Hindlimb muscle (tissue), 1 donor: Measurements from ENCODE around the gene PPIL1. TPM values are rescaled to one million over a fixed set of nuclear protein-coding genes. Genes with fewer than 3 reads are reported as not detected.
"Not testable (repeated sequence)": the region's sequence is repeated elsewhere in the genome, so short reads cannot be mapped to it uniquely, and the experiment has no call there.

Source experiments
- DNase-seq: peaks from one replicate; pipeline ENCODE4 v3.0.0-alpha.2; 2013
- polyA plus RNA-seq: library from polyadenylated mRNA; unstranded; fragments of 120-200 nt; gene quantifications from one replicate; pipeline ENCODE4 v1.2.1, GENCODE V29; 2013; ENCODE audit not compliant: insufficient read length

Gene PPIL1
- 28.8 TPM for polyA plus RNA-seq

DNA sequence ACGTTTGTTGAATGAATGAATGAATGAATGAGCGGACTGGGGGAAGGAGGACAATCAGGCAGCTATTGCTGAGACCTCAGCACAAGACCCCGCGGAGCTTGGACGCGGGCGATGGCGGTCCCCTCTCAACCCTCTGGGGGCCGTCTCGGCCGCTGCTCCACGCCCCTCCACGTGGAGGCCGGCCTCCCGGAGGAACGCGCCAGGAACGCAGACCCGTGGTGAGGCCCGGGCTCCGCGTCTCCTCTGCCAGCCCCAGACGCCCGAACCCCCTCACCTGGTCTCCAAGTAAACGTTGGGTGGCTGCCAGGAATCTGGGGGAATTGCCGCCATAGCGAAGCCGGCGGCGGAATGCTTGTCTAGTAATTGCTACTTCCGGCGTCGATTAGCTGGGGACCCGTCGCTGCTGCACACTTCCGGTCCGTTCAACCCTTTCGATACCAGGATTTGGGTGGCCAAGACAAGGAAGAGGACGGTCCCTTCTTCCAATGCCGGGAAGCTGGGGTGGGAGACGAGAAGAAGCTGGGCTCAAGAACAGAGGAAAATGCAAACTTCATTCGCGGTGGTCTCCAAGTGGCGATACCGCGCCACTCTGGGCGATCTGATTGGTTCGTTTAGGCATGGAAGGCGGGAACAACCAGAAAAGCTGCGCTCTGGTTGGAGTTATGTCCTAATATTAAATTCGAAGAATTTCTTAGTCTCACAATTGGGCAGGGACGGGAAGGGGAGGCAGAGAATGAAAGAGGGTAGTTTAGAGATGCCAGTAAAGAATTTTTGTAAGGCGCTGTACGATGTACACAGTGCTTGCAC lies at the start of gene PPIL1:
Gene PPIL1, minus strand, starts transcription at position 361 of the 807 bp plus-strand sequence. Its CDS starts 31 bp downstream, at position 330.
- peak; percentile 92 for DNase-seq

DNA sequence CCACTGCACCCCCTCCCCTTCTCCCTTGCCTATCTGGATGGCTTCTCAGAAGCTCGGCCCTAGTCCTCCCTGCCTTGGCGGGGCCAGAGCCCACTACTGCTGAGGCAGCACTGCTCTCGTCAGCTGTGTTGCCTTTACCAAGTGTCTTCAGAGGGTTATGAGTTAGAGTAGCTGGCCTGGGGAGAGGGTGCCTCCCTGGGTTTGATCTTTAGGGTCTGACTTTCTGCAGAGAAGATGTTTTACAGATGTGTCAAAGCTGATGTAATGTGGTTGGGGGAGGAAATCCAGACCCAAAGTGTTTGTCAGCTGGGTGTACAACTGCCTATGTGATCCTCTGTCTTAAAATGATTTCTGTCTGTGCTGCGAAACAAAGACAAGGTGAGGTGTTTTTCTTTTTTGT lies 49.5 kb upstream of the PPIL1 start:
- DNase-seq = no peak

DNA sequence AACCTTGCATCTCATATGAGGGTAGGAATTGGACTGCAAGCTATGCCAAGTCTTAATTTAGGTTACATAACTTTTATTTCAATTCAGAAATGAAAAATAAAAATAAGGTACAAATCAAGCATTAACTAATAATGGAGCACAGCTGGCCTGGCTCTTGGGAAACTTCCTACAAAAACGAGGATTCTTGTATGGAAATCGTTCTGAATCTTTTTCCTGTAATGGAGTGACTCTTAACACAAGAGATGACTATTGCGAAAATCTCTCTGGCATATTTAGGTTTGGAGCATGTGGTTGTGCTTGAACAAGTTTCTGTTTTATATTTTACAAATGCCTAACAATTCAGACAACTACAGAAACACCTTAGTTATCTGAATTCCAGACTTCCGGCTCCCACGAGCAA lies 45.9 kb upstream of the PPIL1 start:
- DNase-seq = no peak

DNA sequence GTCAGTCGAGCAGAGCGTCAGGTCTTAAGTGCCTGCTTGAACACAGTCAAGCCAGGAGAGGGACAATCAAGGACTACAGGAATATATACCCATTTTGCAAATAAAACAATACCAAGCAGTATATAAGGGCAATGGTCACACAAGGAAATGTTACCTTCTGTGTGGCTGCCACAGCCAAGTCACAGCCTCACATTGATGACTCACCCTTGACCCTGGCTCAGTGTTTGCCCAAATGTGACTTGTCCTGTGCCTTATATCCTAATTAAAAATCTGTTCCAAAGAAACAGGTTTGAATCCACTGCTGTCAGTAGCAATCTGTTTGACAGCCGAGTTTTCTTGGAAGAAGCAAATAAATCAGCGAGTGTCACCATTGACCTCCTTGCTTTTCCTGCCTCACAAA lies 45.4 kb upstream of the PPIL1 start:
- no peak for DNase-seq

DNA sequence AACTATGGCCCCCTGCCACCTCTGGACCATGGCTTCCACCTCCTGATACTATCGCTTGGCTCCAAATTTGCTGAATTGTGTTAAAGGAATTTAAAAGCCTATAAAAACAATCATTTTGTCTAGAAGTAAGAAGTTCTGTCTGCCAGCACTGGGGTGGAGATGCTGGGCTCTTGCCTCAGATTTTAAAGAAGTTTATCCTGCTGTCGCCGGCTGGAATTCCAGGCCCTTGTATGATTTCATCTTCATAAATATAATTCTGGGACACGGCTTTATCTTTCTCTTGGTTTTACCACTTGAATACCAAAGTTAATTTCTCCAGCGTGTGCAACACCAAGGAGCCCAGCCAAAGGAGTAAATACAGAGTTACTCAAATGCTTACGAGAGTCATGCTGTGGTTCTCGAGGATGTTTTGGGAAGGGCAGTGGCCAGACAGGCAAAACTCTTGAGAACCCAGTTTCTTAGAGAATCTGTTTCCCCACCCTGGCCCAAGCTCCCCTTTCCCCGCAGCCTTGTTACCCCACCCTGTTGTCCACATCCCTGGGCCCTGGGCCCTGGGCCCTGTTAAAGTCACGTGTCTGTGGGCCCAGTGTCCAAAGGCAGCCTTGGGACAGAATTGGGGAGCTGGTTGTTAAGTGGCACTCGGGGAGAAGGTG lies 43.1 kb upstream of the PPIL1 start:
- DNase-seq = peak; percentile 58

DNA sequence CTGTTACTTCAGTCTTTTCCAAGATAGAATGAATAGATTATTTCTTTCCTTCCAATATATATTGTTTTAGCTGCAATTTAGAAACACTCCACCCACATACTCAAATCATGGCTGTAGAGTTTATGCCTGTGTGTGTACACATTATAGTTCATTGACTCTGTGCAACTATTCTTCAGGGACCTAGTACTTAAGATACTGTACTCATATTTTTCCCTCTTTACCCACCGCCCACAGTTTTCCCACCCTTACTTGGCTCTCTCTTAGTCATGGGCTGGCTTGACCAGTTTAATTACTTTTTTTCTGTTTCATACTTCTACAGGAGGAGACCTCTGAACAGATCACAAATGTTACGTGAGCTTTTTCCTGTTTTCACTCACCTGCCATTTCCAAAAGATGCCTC lies 41.5 kb upstream of the PPIL1 start:
- DNase-seq = no peak

DNA sequence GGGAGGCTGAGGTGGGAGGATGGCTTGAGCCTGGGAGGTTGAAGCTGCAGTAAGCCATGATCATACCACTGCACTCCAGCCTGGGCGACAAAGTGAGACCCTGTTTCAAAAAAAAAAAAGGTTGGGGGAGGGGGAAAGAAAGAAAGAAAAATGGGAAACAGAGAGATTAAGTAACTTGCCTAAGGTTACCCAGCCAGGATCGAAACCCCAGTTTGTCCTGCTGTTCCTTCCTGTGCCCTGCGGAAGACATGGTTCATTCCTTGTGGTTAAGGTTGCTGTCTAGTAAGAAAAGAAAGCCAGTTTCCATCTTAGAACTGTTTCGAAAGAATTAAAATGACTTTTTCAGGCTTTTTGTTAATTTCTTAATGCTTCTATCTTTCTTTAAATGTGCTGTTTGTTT lies 41.0 kb upstream of the PPIL1 start:
- no peak for DNase-seq

DNA sequence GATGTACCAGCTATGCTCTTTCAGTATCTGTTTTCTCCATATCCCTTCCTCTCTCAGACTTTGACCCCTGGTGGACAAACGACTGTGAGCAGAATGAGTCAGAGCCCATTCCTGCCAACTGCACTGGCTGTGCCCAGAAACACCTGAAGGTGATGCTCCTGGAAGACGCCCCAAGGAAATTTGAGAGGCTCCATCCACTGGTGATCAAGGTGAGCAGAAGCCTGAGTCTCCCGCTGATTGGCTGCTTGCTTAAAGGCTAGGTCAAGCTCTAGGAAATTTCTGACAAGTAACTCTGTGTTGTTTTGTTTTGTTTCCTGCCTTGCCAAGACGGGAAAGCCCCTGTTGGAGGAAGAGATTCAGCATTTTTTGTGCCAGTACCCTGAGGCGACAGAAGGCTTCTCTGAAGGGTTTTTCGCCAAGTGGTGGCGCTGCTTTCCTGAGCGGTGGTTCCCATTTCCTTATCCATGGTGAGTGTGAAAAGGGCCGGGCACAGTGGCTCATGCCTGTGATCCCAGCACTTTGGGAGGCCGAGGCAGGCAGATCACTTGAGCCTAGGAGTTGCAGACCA lies 39.7 kb upstream of the PPIL1 start:
- DNase-seq = no peak

DNA sequence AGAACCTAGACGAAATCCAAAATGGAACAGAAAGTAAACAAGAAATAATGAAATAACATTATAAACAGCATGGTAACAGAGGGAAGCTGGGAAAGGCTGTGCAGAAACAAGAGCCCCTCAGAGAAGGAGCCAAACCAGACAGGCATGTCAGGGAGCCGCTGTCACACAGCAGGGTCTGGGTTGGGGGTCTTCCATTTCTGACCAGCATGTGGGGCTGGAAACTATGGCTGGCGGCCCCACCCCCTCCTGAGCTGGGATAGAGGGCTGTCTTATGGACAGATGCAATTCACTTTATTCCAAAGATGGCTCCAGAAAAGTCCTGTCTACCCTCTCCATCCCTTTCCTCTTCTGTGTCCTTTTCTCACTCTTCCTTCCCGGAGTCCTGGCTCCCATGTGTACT lies 38.5 kb upstream of the PPIL1 start:
- DNase-seq = no peak

DNA sequence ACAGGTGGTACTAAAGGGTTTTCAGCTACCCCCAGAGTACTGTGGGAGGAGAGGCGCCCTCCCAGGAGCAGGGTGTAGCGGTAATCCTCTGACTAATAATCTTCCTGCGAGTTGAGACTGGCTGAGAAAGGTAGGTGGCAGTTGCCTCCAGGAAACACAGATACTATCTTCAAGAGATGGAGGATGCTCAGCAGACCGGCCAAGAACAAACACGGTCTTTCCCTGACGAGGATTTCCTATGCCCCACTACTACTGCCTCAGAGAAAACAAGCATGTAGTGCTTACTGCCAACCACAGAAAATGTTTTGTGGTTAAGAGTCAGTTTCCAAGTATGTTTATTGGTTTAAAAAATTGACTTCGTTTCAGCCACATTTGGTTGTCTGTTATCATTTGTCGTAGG lies 38.0 kb upstream of the PPIL1 start:
- no peak for DNase-seq

DNA sequence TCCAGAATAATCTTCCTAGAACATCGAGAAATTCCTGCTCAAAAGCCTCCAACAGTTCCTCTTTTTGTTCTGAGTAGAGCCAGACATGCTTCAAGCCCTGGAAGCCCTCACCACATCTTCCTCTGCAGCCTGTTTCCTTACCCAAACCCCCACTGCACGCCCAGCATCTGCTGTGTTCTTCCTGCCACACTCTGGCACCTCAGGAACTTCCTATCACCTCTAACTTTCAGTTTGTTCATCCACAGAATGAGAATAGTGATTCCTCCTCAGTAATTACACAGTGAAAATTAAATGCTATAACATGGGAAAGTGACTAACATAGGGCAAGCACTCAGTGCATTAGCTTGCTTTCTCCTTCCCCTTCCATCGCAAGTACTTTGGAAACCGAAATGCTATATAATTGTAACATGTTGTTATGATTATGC lies 37.4 kb upstream of the PPIL1 start:
- no peak for DNase-seq

DNA sequence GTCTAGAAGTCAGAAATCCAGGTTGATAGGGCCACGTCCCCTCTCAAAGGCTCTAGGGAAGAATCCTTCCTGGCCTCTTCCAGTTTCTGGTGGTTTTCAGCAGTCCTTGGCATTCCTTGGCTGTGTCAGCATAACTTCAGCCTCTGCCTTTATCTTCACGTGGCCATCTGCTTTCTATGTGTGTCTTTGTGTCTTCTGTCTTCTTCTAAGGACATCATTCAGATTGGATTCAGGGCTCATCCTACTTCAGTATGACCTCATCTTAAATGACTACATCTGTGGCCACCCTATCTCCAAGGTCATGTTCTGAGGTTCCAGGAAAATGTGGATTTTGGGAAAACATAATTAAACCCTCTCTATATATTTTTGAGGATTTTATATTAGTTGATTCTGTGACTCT lies 34.1 kb upstream of the PPIL1 start:
- DNase-seq = no peak

DNA sequence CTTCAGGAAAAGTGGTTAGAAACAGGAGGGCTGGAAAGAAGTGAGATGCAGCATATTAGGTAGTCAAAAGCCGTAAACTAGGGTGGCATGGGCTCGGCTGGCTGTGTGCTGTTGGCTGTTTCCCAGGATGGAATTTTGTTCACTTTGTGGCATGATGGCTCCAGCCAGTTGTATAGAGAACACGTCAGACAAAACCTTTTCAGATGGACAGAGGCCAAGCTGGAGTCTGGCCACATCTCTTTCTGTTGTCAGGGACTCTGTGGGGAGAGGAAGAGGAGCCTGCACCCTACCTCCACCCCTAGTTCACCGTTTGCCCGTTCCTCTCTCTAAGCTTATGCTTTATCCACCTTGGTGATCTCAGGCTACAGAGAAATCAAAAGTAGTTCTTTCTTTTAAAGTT lies 33.2 kb upstream of the PPIL1 start:
- DNase-seq = no peak

DNA sequence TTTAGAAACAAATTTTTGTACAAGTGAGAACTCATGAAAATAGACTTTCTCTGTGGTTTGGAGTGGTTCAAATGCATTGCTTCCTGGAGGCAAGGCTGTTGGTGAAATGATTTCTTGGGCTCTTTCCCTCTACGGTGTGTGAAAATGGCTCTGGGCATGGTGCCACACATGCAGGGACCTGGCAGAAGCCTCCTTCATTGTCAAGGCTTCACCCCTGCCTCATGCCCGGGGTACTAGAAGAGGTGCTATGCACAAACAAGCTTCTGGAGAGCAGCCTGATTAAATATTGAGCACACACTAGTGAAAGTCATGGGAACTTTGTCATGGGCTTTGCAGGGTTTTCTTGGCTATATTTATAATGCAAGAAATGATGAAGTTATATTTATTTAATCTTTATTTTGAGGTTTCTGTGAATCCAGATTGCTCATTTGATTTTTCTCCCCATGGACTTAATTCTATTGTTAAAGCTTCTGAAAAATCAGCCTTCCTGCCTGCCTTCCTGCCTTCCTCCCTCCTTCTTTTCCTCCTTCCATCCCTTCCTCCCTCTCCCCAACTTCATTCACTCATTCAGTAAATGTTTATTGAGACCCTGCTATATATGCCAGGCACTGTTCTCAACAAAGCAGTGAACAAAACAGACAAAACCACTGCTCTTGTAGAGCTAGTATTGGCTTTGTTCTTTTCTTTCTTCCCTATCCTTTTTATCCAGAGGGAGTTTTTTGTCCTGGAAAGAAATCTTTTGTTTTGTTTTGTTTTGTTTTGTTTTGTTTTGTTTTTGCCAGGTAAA lies 32.1 kb upstream of the PPIL1 start:
- DNase-seq = no peak

DNA sequence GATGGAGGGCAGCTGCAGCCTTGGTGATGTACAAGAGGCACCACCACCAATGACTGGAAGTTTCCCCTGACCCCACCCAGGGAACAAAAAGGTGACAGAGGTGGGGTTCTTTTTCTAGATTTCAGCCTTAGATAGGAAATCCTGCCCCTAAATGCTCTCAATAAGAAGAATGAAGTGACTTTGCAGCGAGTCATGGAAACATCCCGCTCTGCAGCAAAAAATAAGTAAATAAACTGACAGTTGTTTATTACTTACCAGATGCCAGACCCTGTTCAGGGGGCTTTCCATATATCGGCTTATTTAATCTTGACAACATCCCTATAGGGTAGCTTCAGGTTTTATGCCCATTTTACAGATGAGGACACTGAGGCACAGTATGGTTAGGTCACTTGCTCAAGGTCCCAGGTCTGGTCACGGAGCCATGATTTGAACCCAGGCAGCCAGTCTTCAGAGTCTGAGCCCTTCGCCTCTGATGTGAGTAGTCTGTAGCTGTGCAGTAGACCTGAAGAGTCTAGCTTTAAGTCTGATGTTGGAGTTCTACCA lies 30.3 kb upstream of the PPIL1 start:
- DNase-seq = no peak

DNA sequence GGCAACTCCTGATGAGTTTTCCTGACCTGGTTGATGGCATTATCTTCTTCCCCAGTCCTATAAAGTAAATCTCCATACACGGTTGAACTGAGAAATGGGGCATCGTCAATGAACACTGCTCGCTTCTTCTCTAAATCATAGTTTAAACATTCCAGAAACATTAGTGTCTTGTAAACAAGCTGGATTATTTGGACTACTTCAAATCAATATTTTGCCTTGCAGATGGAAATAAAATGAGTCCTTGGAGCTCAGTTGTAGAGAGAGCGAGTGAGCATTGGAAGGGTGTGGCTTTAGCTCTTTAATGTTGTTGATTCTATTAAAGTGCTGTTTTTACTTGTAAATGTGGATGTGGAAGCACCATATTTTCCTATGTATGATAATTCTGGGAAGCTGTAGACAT lies 29.5 kb upstream of the PPIL1 start:
- no peak for DNase-seq

DNA sequence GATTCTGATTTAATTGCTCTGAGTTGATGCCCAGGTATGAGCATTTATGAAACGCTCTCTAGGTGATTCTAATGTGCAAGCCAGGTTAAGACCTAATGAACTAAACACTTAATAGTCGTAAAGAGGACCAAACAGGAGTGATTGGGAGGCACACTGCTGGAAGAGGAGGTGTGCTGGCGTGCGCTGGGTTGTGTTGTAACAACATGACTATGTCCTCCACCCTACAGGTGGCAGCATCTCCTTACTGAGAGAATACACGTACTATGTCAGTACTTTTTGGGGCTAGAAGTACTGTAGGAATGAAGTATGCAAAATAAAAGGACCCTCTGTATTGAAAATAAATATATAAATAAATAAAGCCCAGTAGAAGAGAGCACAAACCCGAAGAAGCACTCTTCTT lies 23.0 kb upstream of the PPIL1 start:
- DNase-seq = no peak

DNA sequence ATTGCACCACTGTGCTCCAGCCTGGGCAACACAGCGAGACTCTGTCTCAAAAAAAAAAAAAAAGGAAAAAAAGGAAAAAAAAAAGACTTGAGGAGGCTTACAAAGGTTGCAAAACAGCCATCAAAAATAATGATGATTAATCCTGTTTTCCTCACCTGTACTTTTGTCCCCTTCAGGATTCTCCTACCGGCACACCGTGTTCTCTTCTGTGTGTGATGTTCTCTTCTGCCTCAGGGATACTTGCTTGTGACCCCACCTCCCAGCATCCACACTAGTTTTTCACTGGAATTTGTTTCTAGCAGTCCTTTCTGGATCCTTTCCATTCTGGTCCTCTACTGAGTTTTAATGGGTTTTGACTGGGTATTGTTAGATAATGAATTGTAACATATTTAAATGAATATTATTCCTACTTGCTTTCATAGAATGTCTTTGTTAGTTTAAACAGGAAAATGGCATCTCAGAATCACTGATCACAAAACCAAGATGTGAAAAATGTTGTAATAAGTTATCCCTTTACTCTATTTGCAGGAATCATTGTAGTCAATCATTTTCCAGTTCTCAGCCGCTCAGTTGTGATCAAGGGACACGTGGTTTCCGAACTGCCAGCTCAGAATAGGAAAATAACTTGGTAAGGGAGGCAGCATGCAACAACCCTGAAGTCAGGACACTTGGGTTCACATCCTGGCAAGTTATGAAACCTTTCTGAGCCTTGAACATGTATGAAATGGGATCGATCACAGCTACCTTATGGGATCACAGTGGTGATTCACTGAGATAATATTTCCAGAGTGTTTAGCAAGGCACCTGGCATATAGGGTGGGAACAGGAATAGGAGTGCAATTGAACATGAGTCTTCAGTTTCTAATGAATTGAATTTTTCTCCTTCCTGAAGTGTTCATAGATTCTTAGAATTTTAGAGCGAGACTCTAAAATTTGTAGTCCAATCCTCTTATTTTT lies 19.7 kb upstream of the PPIL1 start:
- no peak for DNase-seq

DNA sequence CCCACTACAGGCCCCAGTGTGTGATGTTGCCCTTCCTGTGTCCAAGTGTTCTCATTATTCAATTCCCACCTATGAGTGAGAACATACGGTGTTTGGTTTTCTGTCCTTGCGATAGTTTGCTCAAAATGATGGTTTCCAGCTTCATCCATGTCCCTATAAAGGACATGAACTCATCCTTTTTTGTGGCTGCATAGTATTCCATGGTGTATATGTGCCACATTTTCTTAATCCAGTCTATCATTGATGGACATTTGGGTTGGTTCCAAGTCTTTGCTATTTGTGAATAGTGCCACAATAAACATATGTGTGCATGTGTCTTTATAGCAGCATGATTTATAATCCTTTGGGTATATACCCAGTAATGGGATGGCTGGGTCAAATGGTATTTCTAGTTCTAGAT lies 16.6 kb upstream of the PPIL1 start:
- DNase-seq = not testable (repeated sequence)

DNA sequence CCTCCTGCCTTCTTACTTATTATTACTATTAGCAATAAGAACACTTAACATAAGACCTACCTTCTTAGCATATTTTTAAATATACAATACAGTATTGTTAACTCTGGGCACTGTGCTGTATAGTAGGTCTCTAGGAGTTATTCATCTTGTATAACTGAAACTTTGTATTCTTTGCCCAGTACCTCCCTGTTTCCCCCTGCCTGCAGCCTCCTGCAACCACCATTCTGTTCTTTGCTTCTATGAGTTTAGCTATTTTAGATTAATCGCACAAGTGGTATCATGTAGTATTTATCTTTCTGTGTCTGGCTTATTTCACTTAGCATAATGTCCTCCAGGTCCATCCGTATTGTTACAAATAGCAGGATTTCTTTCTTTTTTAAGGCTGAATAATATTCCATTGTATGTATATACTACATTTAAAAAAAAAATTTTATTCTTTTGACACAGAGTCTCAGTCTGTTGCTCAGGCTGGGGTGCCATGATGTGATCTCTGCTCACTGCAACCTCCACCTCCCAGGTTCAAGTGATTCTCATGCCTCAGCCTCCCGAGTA lies 15.6 kb upstream of the PPIL1 start:
- no peak for DNase-seq
